GM19372 (cell line): Measurements from ENCODE around the gene KIF24.
"Not testable (repeated sequence)": the region's sequence is repeated elsewhere in the genome, so short reads cannot be mapped to it uniquely, and the experiment has no call there.

Experiments used
- ATAC-seq: cut with Tn5 transposase; IDR thresholded peaks from one replicate; pipeline ENCODE4 v1.9.1; 2021; ENCODE audit warnings: mild to moderate bottlenecking, low read depth, moderate library complexity; ENCODE audit not compliant: unreplicated experiment

The KIF24 gene

DNA sequence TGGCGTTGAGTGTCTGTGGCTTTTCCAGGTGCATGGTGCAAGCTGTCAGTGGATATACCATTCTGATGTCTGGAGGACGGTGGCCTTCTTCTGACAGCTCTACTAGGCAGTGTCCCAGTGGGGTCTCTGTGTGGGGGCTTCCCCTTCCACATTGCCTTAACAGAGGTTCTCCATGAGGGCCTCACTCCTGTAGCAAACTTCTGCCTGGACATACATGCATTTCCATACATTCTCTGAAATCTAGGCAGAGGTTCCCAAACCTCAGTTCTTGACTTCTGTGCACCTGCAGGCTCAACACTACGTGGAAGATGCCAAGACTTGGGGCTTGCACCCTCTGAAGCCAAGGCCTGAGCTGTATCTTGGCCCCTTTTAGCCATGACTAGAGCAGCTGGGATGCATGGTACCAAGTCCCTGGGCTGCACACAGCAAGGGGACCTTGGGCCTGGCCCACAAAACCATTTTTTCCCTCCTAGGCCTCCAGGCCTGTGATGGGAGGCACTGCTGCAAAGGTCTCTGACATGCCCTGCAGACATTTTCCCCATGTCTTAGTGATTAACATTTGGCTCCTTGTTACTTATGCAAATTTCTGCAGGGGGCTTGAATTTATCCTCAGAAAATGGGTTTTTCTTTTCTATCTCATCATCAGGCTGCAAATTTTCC, 38.8 kb upstream of the KIF24 start:
- not testable (repeated sequence) for ATAC-seq

DNA sequence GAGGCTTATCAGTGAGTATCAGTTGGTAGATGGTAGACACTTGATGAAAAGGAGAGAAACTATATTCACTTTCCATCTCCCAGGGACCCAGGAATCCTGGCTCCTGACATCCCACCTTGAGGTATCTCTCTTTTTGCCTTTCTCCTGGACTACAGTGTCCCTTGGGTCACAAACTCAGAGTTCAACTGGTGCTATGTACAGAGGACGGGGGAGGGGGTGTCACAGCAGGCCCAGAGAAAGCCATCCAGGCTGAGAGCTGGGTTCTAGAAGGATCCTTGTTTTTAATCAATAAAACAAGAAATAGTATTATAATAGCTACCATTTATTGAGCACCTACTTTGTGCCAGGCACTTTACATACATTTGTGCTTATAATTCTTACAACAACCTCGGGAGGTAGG, 37.3 kb upstream of the KIF24 start:
- no peak for ATAC-seq

DNA sequence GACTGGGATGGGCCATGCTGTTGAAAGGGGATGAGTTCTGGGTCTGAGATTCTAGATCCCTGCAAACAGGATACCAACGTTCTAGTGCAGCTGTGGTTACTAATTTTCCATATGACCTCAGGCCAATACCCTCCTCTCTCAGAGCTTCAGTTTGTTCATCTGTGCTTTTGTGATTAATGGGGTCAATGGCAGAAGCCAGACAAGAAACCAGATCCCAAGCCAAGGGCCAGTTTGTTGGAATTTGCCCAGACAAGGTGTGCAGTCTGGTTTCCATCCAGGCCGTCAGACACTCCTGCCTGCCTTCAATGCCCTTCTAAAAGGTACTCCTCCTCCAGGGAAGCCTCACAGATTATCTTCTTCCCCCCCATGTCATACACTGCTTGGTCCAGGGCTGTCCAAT, 36.2 kb upstream of the KIF24 start:
- ATAC-seq = no peak

DNA sequence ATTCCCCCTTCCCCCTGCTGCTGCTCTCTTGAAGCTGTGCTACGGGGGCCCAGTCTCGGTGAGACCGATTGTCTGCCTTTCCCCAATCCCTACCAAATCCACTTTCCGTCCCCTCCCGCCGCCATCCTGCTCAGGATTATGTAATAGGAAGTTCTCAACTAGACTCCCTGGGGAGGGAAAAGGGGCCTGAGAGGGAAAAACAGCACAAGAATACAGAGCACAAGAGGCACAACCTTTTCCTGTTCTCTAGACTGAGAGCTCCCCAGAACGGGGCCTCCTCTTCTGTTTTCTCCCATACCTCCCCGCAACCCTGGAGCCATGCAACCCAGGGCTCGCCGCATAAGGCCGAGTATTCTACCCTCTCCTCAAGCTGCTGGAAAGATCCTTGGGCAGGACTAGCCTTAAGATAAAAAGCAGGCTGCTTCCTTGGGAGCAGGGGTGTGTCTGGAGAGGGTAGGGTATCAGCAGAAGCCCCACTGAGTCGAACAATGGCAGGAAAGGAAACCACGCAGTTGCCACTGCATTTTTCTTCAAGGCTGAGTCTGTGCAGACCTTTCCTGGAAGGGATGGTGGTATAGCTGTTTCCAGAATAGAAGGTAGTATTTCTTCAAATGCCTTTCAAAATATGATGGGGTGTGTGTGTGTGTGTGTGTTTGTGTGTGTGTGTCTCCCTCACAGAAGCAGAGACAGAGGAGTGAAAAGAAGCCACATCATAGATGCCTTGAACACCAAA, 34.7 kb upstream of the KIF24 start:
- ATAC-seq = no peak

DNA sequence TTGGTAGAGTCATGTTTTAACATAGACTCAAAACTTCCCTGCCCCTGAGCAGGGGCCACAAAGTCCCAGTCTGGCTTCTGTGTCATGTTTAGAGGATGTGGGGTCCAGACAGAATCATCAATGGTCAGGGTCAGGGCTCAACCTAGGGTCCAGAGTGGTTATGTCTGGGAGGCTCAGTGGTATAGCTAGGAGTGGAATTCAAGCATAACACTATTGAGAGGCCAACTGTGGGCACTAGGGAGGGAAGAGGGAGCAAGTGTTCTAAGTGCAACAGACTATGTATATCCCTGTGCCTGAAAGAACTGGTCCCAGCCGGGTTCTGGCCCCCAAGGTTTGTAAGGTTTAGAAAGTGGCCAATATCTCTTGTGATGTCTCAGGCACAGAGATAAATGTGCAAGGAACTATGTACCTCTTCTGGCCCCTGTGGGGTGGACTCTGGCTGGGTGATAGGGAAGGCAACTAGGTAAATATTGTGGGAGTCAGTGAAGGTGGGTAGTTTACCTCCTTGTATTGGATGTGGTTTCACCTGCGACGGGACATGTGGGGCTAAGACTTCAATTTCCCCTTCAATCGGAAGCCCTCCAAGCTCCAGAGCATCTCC, 33.6 kb upstream of the KIF24 start:
- ATAC-seq = no peak

DNA sequence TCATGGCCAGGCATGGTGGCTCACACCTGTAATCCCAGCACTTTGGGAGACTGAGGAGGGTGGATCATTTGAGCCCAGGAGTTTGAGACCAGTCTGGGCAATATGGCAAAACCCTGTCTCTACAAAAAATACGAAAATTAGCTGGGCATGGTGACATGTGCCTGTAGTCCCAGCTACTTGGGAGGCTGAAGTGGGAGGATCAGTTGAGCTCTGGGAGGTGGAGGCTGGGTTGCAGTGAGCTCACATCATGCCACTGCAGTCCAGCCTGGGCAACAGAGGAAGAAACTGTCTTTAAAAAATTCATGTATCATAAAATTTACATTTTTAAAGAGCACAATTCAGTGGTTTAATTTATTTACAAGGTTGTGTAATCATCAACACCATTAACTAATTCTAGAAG, 23.9 kb upstream of the KIF24 start:
- not testable (repeated sequence) for ATAC-seq

DNA sequence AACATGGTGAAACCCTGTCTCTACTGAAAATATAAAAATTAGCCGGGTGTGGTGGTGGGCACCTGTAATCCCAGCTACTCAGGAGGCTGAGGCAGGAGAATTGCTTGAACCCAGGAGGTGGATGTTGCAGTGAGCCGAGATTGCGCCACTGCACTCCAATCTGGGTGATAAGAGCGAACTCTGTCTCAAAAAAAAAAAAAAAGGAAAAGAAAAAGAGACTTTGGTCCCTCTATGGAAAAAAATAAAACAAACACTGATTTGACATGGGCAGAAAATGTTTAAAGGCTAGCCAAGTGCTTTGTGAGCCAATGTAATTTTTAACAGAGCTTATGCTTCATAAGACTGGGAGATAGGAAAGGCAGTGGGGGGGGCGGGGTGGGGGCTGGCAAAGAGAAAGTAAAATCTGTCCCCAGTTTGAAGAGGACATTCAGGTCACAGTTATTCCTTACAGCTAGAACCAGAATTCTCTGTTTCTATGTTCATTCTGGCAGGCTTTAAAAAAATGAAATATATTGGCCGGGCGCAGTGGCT, 23.1 kb upstream of the KIF24 start:
- ATAC-seq = not testable (repeated sequence)

DNA sequence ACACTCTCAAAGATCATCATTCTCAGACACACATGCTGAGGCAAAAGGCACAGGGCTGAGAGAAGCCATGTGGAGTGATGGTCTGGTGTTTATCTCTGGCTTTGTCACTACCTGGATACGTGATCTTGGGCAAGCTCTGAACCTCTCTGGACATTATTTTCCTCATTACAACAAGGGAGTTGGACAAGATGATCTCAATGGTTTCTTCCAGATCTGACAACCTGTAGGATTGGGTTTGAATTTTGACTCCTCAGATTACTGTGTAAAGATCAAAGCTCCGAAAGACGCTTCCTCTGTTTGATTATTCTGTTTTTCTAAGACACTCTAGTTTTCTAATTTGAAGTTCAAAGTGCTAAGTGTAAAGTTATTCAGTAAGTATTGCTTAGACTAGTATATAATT, 20.3 kb upstream of the KIF24 start:
- no peak for ATAC-seq

DNA sequence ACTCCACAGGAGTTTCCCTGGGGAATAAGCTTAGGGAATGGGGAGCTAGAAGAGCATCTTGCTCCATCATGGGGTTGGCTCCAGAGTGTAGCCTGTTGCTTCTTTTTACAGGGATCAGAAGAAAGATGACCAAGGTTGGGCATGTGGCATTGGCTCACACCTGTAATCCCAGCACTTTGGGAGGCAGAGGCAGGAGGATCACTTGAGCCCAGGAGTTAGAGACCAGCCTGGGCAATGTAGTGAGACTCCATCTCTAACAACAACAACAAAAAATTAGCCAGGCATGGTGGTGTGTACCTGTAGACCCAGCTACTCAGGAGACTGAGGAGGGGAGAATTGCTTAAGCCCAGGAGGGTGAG, 18.7 kb upstream of the KIF24 start:
- ATAC-seq = no peak

DNA sequence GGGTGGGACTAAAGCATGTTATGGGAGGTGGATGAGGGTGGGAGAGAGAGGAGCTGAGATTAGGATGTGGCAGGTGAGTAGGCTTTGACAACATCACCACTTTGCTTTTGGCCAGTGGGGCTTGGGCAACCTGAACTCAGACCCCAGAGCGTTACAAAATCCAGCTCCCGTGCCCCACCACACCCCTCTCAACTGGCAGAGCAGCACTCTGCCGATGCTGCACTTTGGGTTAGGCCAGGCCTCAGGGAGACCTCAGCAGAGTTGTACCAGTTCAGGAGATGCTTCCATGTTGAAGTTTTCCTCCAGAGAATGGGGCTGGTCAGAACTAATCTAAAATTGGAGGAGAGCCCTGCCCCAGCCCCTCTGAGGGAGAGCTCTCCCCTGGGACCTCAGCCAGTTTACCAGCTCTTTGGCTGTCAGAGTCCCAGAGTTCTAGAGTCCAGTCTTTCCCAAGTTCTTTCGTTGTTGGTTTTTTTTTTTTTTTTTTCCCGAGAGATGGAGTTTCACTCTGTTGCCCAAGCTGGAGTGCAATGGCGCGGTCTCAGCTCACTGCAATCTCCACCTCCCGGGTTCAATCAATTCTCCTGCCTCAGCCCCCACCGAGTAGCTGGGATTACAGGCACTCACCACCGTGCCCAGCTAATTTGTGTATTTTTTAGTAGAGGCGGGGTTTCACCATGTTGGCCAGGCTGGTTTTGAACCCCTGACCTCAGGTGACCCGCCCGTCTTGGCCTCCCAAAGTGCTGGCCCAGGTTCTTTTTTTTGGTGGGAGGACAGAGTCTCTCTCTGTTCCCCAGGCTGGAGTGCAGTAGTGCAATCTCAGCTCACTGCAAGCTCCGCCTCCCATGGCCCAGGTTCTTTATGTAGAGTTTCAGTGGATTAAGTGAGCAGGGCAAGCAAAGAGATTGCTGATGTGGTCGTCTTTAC, 18.1 kb upstream of the KIF24 start:
- ATAC-seq = no peak

DNA sequence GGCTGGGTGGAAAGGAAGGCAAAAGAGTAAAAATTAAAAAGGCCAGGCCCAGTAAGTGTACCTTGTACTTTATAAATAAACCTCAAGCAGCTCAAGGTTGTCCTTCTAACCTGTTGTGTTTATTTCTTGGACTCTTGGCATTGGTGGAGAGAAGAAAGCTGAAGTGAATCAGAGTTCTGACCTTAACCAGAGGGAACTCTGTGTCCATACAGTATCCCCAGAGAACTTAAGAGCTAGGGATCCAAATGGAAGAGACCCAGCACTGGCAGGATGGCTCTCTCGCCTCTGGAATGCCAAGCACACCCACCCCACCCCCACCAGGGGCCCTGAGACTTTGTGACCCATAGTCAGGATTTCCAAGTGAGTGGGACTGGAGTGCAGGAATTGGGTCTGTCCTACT, 14.5 kb upstream of the KIF24 start:
- no peak for ATAC-seq

DNA sequence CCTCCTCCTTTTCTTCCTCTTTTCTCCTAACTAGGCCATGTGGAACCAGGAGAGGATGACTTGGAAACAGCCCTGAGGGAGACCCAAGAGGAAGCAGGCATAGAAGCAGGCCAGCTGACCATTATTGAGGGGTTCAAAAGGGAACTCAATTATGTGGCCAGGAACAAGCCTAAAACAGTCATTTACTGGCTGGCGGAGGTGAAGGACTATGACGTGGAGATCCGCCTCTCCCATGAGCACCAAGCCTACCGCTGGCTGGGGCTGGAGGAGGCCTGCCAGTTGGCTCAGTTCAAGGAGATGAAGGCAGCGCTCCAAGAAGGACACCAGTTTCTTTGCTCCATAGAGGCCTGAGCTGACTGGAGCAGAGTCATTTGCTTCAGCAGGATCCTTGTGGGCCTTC, 14.0 kb upstream of the KIF24 start:
- no peak for ATAC-seq

DNA sequence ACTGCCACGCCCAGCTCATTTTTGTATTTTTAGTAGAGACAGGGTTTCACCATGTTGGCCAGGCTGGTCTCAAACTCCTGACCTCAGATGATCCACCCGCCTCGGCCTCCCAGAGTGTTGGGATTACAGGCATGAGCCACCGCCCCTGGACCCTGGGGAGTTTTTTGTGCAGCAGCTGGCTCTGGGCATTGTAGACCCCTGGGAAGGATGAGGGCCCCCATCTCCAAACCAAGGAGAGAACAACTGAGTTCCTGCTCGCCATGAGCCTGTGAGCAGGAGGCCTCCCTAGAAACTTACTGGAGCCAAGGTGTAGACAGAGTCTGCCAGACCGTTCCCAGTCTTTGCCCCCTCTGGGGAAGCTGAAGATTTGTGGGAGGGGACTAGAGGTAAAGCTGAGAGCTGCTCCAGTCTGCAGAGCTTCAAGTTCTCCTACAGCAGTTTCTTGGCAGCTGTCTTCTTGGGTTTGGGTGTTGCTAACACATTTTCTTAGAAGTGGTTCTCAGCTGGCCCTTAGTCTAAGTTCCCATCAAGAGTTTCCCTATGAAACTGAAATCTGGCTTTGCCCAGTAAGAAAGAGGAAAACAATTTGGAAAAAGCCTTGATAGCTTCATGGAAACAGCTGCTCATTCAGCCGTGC, 12.7 kb upstream of the KIF24 start:
- no peak for ATAC-seq

DNA sequence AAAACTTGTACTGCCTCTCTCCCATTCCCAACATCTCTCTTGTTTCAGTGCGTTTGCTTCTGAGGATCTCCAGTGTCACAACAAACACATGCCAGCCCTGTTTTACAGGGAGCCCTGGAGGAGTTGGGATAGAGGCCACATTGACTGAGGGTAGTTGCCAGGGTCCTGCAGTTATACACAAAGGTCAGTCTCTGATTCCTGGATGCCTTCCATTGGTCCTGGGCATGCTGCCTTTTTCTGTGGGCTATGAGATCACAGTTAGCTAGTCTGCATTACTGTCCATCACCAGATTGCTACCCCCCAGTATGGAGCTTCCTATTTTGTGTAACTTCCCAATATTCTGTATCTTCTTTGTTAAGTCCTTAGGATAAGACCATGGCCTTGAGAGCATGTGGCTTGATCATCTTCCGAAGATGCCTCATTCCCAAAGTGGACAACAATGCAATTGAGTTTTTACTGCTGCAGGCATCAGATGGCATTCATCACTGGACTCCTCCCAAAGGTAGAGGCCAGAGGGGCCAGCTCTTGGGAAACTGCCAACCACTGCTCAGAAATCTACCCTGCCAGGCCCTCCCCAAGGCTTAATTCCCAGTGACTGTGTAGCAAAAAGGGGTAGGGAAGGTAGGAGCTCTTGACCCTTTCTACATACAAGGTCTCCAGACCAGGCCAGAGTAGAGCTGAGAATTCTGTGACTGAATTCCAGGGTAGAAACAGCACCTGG, 9.8 kb upstream of the KIF24 start:
- ATAC-seq = no peak

DNA sequence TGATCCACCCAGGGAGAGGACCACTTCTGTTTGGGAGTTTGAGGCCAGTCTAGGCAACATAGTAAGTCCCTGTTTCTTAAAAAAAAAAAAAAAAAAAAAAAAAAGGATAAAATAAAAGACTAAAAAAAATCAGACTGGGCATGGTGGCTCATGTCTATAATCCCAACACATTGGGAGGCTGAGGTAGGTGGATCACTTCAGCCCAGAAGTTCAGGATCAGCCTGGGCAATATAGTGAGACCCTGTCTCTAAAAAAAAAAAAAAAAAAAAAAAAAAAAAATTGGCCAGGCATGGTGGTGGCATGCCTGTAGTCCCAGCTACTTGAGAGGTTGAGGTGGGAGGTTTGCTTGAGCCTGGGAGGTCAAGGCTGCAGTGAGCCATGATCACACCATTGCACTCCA, 9.0 kb upstream of the KIF24 start:
- ATAC-seq = not testable (repeated sequence)

DNA sequence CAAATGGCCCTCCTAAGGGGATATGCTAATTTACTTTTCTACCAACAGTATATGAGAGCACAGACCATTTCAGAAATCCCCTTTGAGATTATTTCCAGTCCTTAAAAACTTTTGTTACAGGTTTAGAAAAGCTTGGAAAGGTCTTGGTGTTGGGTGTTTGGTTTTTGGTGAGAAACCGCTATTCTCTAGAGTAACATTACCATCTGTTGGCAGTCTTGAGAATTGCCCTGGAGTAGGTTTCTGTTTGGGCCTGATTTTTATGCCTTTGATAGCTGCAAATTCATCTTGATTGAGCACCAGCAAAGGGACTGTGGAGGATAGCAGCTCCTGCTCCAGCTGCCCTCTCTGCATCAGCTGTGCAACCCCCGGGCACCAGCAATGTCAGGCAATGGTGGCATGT, 8.3 kb upstream of the KIF24 start:
- ATAC-seq = no peak

DNA sequence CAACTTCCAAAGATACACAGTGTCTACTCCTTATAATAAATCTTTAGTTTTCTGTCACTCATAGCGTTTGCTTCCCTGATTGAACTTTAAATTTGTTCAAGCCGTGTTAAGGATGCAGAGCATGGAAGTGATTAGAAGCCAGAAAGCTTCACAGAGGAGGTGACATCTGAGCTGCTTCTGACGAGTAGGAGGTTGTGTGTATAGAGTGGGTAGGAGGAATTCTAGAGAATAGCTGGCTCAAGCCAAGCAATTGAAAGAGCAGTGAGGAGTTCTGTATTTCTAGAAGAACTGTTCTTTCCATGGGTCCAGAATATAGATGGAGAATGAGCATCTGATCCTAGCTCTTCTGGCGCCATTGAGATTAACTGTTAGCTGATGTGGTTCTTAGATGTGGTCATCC, 6.3 kb upstream of the KIF24 start:
- no peak for ATAC-seq

DNA sequence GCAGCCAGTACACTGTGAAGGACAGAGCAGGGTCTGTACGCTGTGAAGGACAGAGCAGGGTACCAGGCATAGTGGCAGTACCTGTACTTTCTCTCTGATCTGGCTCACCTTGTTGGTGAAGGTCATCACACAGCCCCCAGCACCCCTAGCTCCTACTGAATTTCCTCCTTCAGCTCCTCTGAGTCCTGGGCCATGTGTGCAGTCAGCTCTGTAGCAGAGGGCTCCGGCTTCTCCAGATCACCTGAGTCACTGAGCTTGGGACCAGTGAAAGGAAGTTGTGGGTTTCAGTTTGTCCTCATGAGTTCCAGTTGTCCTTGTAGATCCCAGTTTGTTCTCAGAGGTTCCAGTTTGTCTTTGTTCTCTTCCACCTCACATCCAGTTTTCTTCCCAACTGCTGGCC, 5.8 kb upstream of the KIF24 start:
- no peak for ATAC-seq

DNA sequence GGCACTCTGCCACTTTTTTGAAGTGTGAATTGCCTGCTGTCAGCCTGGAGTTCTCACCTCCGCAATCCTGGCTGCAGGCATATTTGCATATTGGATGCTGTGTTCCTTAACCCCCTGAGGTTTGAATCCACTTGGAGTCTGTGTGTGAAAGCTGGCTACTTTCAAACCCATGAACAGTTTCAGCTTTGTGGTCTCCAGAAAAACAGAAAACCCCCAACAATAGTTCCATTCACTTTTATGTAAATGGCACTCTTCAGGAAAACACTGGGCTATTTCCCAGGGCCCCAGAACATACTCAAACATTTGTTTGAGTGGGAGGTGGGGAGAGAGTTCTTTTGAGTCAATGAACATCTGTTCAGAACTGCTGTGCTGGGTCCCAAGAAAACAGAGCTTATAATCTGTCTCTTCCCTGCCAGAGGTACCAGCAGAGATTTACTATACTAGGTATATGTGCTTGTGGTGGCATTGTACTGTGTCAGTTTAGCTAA, 5.3 kb upstream of the KIF24 start:
- no peak for ATAC-seq

DNA sequence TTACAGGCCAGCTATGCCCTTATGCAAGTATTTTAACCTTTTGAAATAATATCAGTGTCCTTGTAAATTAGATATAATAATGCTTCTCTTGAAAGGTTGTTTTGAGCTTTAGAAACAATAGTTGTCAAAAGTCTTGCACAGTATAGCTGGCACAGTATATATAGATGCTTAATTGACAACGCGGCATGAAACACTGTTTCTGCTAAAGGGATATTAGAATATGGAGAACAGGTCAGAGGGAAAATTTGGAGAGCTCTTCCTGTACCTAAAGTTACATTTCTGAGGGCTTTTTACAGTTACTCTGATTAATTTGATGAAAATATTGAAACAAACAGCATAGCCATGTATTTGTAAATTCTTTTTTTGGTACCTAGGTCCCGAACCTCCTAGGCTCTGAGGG, 4.8 kb upstream of the KIF24 start:
- no peak for ATAC-seq
